GM18858 (cell line): ENCODE data around the gene ABCB11.
"Not testable (repeated sequence)": the region's sequence is repeated elsewhere in the genome, so short reads cannot be mapped to it uniquely, and the experiment has no call there.

Experiments used
- ATAC-seq: cut with Tn5 transposase; IDR thresholded peaks from one replicate; pipeline ENCODE4 v1.9.1; 2021; ENCODE audit not compliant: unreplicated experiment

The ABCB11 gene

GRCh38 chr2:168939918-168940317 is 91.2 kb downstream of the ABCB11 start:
- peak; percentile 78 for ATAC-seq

- no peak for ATAC-seq
These were observed 92.1 kb downstream of the ABCB11 start for GRCh38 chr2:168939061-168939460.

GRCh38 chr2:168935810-168936581 is 95.1 kb downstream of the ABCB11 start:
- ATAC-seq = no peak

GRCh38 chr2:168934826-168935225 is 96.3 kb downstream of the ABCB11 start:
- ATAC-seq = no peak

- ATAC-seq = not testable (repeated sequence)
These were observed 99.0 kb downstream of the ABCB11 start for GRCh38 chr2:168932174-168932573.

GRCh38 chr2:168930242-168930641 is 100.9 kb downstream of the ABCB11 start:
- ATAC-seq = no peak

- ATAC-seq = no peak
These were observed 102.1 kb downstream of the ABCB11 start for GRCh38 chr2:168929031-168929430.

GRCh38 chr2:168928113-168928831 is 102.9 kb downstream of the ABCB11 start:
- ATAC-seq = no peak

GRCh38 chr2:168926621-168927386 is 104.3 kb downstream of the ABCB11 start:
- ATAC-seq = no peak

GRCh38 chr2:168920504-168921157 is 110.5 kb downstream of the ABCB11 start:
- no peak for ATAC-seq

GRCh38 chr2:168916331-168916675 is 114.8 kb downstream of the ABCB11 start:
- ATAC-seq = no peak

GRCh38 chr2:168915441-168916330 is 115.4 kb downstream of the ABCB11 start:
- no peak for ATAC-seq

GRCh38 chr2:168913495-168913894 is 117.6 kb downstream of the ABCB11 start:
- no peak for ATAC-seq

- no peak for ATAC-seq
These were observed 118.2 kb downstream of the ABCB11 start for GRCh38 chr2:168912901-168913369.

GRCh38 chr2:168912466-168912865 is 118.7 kb downstream of the ABCB11 start:
- ATAC-seq = no peak

GRCh38 chr2:168910330-168910729 is 120.8 kb downstream of the ABCB11 start:
- no peak for ATAC-seq

- ATAC-seq = no peak
These were observed 123.0 kb downstream of the ABCB11 start for GRCh38 chr2:168907940-168908662.

GRCh38 chr2:168904358-168904757 is 126.8 kb downstream of the ABCB11 start:
- no peak for ATAC-seq

GRCh38 chr2:168903888-168904287 is 127.2 kb downstream of the ABCB11 start:
- no peak for ATAC-seq
